Cardiac fibroblast (primary cell): ENCODE data around the gene EFCAB13.
A peak's percentile ranks its signal among the peaks of the same experiment; 100 is the strongest.
"Not testable (repeated sequence)": the region's sequence is repeated elsewhere in the genome, so short reads cannot be mapped to it uniquely, and the experiment has no call there.

Source experiments
- DNase-seq, 2 donors: peaks; one replicate each; pipeline versions ENCODE4 v3.0.0 to v3.0.0-alpha.2; 2010; ENCODE audit warnings: low read depth in 2 of 2
- H3K4me3 ChIP-seq, 2 donors: replicated peaks in 1 of 2; 1 replicate in 1 of 2; 2 replicates in 1 of 2; pipeline ENCODE4 v1.5.1; 2011; ENCODE audit warnings: low read depth in 2 of 2, low read length in 2 of 2, mild to moderate bottlenecking in 2 of 2, moderate library complexity in 1 of 2
- CTCF ChIP-seq: IDR thresholded peaks from one replicate; pipeline ENCODE4 v1.5.1; 2011; ENCODE audit warnings: low read depth, mild to moderate bottlenecking, low read length, inconsistent platforms

Gene EFCAB13

GRCh38 chr17:47358652-47359051 lies 34.9 kb downstream of the EFCAB13 start:
- H3K4me3 ChIP-seq: no peak overlapping the region
- no peak for DNase-seq
- no peak for TF ChIP-seq CTCF

GRCh38 chr17:47363171-47363570 lies 39.4 kb downstream of the EFCAB13 start:
- no peak overlapping the region for H3K4me3 ChIP-seq
- peak in 1 of 2 donors; percentile 9 for DNase-seq
- no peak for TF ChIP-seq CTCF

- DNase-seq: no peak
- TF ChIP-seq CTCF: no peak
- no peak overlapping the region for H3K4me3 ChIP-seq
These were observed 43.5 kb downstream of the EFCAB13 start for GRCh38 chr17:47367257-47367656.

GRCh38 chr17:47368262-47368661 lies 44.5 kb downstream of the EFCAB13 start:
- no peak overlapping the region for H3K4me3 ChIP-seq
- DNase-seq: no peak
- no peak for TF ChIP-seq CTCF

GRCh38 chr17:47370899-47371298 lies 47.1 kb downstream of the EFCAB13 start:
- DNase-seq, H3K4me3 ChIP-seq: not testable (repeated sequence)

GRCh38 chr17:47373002-47373401 lies 49.2 kb downstream of the EFCAB13 start:
- no peak for DNase-seq
- H3K4me3 ChIP-seq: no peak overlapping the region
- TF ChIP-seq CTCF: no peak

GRCh38 chr17:47376247-47376646 lies 52.5 kb downstream of the EFCAB13 start:
- TF ChIP-seq CTCF: no peak
- DNase-seq: no peak

More at GRCh38 chr17:47376247-47376646, 52.5 kb downstream of the EFCAB13 start:
- H3K4me3 ChIP-seq: no peak overlapping the region
